ENCODE data around the gene TEC.

TEC gene

DNA sequence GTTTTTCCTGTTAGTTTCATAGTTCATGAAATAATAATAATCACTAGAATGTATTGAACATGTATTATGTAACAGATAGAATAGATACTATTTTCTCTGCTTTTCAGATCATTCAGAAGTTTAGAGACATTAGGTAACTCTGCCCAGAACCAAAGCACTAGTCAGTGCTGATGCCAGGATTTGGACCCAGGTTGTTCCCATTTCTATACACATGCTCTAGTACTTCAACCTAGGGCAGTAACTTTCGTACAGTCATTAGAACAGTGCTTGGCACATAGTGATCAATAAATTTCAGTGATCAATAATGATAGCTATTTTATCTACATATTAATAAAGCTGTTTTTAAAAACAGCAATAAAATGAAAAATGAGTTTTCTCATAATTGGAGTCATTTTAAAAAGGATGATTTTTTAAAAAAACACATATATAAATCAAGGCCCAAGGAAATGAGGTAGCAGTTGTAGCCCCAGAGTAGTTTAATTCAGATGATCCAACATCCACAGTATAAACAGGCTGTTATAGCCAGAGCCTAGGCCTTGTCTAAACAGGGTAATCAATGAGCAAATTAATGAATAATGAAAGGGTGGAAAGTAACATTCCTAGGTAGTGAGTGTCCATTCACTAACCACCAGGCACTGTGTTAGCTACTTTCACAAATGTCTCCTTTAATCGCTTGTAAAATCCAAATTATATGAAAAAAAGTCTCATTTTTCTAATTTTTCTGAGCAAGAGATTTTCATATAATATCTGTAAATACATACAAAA lies 161.1 kb downstream of the TEC start:
- Histone ChIP-seq H3K4me2 (ENCODE audit: low read depth, low read length, poor library complexity, severe bottlenecking) (no peak overlapping the region), H2AFZ (ENCODE audit: low read length) (no peak overlapping the region), H3K4me1 (ENCODE audit: insufficient read depth, low read length, poor library complexity, severe bottlenecking) (peaks cover 17% of the 10 kb centered on the region), H3K36me3 (ENCODE audit: insufficient read depth, low read length) (no peaks in the 10 kb centered on the region; the same call in 1 of the 2 replicates), H3K4me3 (ENCODE audit: low read length, poor library complexity, severe bottlenecking) (no peak overlapping the region), H3K27me3 (ENCODE audit: insufficient read depth, low read length, poor library complexity, severe bottlenecking) (no peaks in the 10 kb centered on the region), H3K9me3 (ENCODE audit: insufficient read depth, low read depth, low read length) (no peaks in the 10 kb centered on the region), H3K9me2 (replicated peaks; ENCODE audit: low read depth, low read length) (no peaks in the 10 kb centered on the region), H3F3A (ENCODE audit: low read depth) (no peaks in the 10 kb centered on the region), H3K9ac (ENCODE audit: low read depth, low read length, poor library complexity, severe bottlenecking) (no peak overlapping the region), H3K79me2 (ENCODE audit: insufficient read depth, low read length) (no peaks in the 10 kb centered on the region), H4K20me1 (ENCODE audit: insufficient read depth, low read length, poor library complexity, severe bottlenecking) (no peaks in the 10 kb centered on the region)
- no peak for TF ChIP-seq EZH2phosphoT487 (IDR thresholded peaks at IDR 0.05; ENCODE audit: borderline replicate concordance)
- TF ChIP-seq, protein P1, sequence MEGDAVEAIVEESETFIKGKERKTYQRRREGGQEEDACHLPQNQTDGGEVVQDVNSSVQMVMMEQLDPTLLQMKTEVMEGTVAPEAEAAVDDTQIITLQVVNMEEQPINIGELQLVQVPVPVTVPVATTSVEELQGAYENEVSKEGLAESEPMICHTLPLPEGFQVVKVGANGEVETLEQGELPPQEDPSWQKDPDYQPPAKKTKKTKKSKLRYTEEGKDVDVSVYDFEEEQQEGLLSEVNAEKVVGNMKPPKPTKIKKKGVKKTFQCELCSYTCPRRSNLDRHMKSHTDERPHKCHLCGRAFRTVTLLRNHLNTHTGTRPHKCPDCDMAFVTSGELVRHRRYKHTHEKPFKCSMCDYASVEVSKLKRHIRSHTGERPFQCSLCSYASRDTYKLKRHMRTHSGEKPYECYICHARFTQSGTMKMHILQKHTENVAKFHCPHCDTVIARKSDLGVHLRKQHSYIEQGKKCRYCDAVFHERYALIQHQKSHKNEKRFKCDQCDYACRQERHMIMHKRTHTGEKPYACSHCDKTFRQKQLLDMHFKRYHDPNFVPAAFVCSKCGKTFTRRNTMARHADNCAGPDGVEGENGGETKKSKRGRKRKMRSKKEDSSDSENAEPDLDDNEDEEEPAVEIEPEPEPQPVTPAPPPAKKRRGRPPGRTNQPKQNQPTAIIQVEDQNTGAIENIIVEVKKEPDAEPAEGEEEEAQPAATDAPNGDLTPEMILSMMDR (conservative IDR thresholded peaks at IDR 0.05; ENCODE audit: low read length) = no peak

DNA sequence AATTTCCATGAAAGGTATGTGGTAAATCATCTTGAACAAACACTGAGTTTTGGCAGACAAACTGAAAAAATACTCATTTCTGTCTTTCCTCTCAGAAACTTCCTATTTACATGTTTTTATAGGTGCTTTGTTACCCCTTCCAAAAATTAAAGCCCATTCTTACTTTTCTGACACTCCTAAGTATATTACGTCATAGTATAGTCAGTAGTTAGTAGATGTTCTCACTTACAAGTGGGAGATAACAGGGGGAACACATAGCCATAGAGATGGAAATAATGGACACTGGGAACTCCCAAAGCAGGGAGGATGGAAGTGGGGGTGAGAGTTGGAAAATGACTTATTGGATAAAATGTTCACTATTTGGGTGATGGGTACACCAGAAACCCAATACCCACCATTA lies 164.4 kb downstream of the TEC start:
- no peaks in the 10 kb centered on the region; the same call in 1 of the 2 replicates for H3K36me3 ChIP-seq (ENCODE audit: insufficient read depth, low read length)
- H3K79me2 ChIP-seq (ENCODE audit: insufficient read depth, low read length) = no peaks in the 10 kb centered on the region
- H3F3A ChIP-seq (ENCODE audit: low read depth) = no peaks in the 10 kb centered on the region; the same call in 1 of the 2 replicates
- no peak overlapping the region for H2AFZ ChIP-seq (ENCODE audit: low read length)
- no peaks in the 10 kb centered on the region for H3K9me3 ChIP-seq (ENCODE audit: insufficient read depth, low read depth, low read length)
- H3K9me2 ChIP-seq (replicated peaks; ENCODE audit: low read depth, low read length) = no peaks in the 10 kb centered on the region
- TF ChIP-seq, protein P1 (conservative IDR thresholded peaks at IDR 0.05; ENCODE audit: low read length) = no peak
- no peak for TF ChIP-seq EZH2phosphoT487 (IDR thresholded peaks at IDR 0.05; ENCODE audit: borderline replicate concordance)
- peaks cover 2% of the 10 kb centered on the region for H3K4me1 ChIP-seq (ENCODE audit: insufficient read depth, low read length, poor library complexity, severe bottlenecking)
- no peaks in the 10 kb centered on the region for H3K27me3 ChIP-seq (ENCODE audit: insufficient read depth, low read length, poor library complexity, severe bottlenecking)
- no peak overlapping the region for H3K9ac ChIP-seq (ENCODE audit: low read depth, low read length, poor library complexity, severe bottlenecking)
- no peak overlapping the region for H3K4me3 ChIP-seq (ENCODE audit: low read length, poor library complexity, severe bottlenecking)
- H4K20me1 ChIP-seq (ENCODE audit: insufficient read depth, low read length, poor library complexity, severe bottlenecking) = no peaks in the 10 kb centered on the region
- H3K4me2 ChIP-seq (ENCODE audit: low read depth, low read length, poor library complexity, severe bottlenecking) = no peak overlapping the region

DNA sequence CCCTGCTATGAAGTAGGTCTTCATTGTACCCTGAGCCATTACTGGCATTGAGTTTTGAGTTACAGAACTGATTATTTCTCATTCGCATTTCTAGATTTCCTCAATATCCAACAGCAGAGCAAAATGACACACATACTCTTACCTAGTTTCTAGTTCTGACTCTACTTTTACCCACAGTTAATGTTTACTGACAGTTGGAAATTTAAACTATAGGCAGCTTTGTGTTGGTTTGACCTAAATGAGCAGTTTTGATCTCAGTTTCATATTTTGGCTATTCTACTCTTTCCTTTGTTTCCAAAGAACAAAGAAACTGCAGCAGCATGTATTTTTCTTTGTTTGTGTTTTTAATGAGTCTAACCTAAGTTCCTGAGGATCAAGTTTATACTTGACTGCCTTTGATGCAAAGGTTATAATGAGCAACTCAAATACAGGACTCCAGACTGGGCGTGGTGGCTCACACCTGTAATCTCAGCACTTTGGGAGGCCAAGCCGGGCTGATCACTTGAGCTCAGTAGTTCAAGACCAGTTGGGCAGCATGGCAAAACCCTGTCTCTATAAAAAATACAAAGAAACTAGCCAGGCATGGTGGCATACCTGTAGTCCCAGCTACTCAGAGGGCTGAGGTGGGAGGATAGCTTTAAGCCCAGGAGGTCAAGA lies 166.0 kb downstream of the TEC start:
- H3K4me3 ChIP-seq (ENCODE audit: low read length, poor library complexity, severe bottlenecking) = no peak overlapping the region
- no peaks in the 10 kb centered on the region for H3K9me3 ChIP-seq (ENCODE audit: insufficient read depth, low read depth, low read length)
- no peaks in the 10 kb centered on the region; the same call in 1 of the 2 replicates for H3K36me3 ChIP-seq (ENCODE audit: insufficient read depth, low read length)
- H3K4me2 ChIP-seq (ENCODE audit: low read depth, low read length, poor library complexity, severe bottlenecking) = no peak overlapping the region
- no peaks in the 10 kb centered on the region for H3K27me3 ChIP-seq (ENCODE audit: insufficient read depth, low read length, poor library complexity, severe bottlenecking)
- no peak overlapping the region for H2AFZ ChIP-seq (ENCODE audit: low read length)
- peaks cover 4% of the 10 kb centered on the region for H3K4me1 ChIP-seq (ENCODE audit: insufficient read depth, low read length, poor library complexity, severe bottlenecking)
- H3K9ac ChIP-seq (ENCODE audit: low read depth, low read length, poor library complexity, severe bottlenecking) = no peak overlapping the region
- no peak for TF ChIP-seq EZH2phosphoT487 (IDR thresholded peaks at IDR 0.05; ENCODE audit: borderline replicate concordance)
- TF ChIP-seq, protein P1 (conservative IDR thresholded peaks at IDR 0.05; ENCODE audit: low read length) = no peak
- H3F3A ChIP-seq (ENCODE audit: low read depth) = no peaks in the 10 kb centered on the region; the same call in 1 of the 2 replicates
- no peaks in the 10 kb centered on the region for H4K20me1 ChIP-seq (ENCODE audit: insufficient read depth, low read length, poor library complexity, severe bottlenecking)
- no peaks in the 10 kb centered on the region for H3K9me2 ChIP-seq (replicated peaks; ENCODE audit: low read depth, low read length)
- H3K79me2 ChIP-seq (ENCODE audit: insufficient read depth, low read length) = no peaks in the 10 kb centered on the region

Measured in Loucy (cell line).